Uterus (tissue), 2 donors: Measurements from ENCODE around the gene GMEB2.

Source experiments
- POLR2A ChIP-seq, 2 donors: fragments of 450-650 bp; IDR thresholded peaks; one replicate each; pipeline ENCODE4 v1.6.1; 2016; ENCODE audit warnings: antibody characterized with exemption in 2 of 2, mild to moderate bottlenecking in 1 of 2, moderate library complexity in 1 of 2
- TF ChIP-seq, protein P1 (sequence below), 4 experiments: fragments of 200-600 bp in 2 of 4; fragments of 450-650 bp in 2 of 4; sonication (generic) in 2 of 4; IDR thresholded peaks; one replicate each; pipeline ENCODE4 v1.5.1; 2016 to 2019; ENCODE audit warnings: antibody characterized with exemption in 4 of 4, mild to moderate bottlenecking in 2 of 4, moderate library complexity in 1 of 4

DNA sequence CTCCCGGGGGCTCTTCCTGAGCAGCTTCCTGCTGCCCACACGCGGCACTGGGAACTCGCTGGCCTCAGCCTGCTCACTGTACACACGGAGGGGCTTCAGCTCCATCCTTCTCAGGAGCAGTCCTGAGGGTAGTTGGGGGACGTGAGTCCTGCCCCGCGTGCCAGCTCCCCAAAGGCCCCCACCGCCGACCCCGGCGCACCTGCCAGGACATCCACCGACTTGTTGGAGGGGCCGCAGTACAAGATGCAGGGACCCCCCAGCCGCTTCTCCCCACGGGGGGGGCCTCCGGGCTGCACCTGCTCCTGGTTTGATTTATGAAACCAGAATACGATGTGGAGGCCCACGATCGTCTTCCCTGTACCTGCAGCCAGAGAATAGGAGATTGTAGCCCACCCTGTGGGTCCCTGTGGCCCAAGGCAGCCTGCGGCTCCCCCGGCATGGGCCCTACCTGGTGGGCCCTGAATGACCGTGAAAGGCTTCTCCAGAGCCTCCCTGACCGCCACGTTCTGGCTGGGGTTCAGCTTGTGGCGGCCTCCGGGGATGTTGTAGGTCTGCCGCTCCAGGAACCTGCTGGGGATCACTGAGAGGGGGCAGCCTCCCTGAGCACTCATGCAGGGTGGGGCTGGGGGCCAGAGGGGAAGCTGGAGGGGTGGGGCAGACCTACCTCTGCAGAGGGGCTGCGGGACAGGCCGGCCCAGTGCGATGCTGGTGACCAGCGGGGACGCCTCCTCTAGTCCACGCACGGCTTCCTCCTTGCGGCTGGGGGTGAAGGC is 65.1 kb downstream of the GMEB2 start:
- TF ChIP-seq, protein P1, sequence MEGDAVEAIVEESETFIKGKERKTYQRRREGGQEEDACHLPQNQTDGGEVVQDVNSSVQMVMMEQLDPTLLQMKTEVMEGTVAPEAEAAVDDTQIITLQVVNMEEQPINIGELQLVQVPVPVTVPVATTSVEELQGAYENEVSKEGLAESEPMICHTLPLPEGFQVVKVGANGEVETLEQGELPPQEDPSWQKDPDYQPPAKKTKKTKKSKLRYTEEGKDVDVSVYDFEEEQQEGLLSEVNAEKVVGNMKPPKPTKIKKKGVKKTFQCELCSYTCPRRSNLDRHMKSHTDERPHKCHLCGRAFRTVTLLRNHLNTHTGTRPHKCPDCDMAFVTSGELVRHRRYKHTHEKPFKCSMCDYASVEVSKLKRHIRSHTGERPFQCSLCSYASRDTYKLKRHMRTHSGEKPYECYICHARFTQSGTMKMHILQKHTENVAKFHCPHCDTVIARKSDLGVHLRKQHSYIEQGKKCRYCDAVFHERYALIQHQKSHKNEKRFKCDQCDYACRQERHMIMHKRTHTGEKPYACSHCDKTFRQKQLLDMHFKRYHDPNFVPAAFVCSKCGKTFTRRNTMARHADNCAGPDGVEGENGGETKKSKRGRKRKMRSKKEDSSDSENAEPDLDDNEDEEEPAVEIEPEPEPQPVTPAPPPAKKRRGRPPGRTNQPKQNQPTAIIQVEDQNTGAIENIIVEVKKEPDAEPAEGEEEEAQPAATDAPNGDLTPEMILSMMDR (IDR thresholded peaks at IDR 0.05) = no peak
- no peak for TF ChIP-seq POLR2A (IDR thresholded peaks at IDR 0.05)
